ENCODE measurements around the gene BRD7. TPM values are rescaled to one million over a fixed set of nuclear protein-coding genes. Genes with fewer than 3 reads are reported as not detected.

BRD7 gene
- total and polyA plus RNA-seq, 10 of the 15 experiments (the other 5 are each of a cell fraction or from before 2014, with no cell fraction given) = 16.9 to 74.7 (median 52.0) TPM

DNA sequence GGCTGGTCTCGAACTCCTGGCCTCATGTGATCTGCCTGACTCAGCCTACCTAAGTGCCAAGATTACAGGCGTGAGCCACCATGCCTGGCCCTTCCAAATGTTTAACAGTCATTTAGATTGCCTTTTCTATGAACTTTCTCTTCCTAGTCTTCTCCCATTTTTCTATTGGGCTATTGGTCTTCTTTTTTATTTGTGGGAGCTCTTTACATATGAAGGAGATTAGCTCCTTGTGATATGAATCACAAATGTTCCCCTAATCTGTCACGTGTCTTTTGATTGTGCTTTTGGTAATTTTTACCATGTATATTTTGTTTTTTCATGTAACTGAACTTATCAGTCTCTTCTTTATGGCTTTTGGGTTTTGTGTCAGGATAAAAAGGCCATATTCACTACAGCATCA, 90.5 kb downstream of the BRD7 start (continued):
- TF ChIP-seq RB1 (IDR thresholded peaks at IDR 0.05; ENCODE audit: borderline replicate concordance) (no peak), KDM1A (IDR thresholded peaks at IDR 0.05; ENCODE audit: borderline replicate concordance) (peak; percentile 65; the same call in 1 of the 2 replicates)

DNA sequence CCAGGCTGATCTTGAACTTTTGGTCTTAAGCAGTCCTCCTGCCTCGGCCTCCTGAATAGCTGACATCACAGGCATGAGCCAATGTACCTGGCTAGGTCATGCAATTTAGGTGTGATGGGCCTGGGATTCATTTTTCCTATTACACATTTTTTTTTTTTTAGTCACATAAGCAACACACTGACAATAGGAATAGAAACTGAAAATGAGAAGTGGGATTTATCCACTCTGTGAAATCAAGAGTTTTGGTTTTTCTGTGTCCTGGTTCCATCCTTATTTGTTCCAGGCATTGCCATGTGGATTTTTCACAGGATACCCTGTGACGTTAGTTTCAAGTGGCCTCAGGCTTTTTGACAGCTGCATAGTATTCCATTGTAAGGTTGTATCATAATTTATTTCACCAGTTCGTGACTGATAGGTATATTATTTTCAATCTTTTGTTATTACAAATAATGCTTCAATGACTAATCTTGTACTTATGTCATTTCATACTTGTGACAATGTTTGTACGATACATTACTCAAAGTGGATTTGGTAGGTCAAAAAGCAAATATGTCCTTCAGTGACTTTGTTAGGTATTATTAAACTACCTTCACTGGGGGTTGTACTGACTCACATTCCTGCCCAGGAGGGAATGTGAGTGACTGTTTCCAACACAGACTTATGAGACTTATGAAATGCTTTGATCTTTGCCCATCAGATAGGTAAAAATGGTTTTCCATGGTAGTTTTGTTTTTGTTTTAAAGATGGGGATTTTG, 91.8 kb downstream of the BRD7 start:
- FAIRE-seq = no peak
- Histone ChIP-seq H3K4me1 (ENCODE audit: control insufficient read depth, insufficient read depth, low read length) (peaks cover 73% of the 10 kb centered on the region), H4K20me1 (ENCODE audit: control insufficient read depth, insufficient read depth) (no peaks in the 10 kb centered on the region), H3K27me3 (replicated peaks in 1 of 2; ENCODE audit: control insufficient read depth in 2 of 2, insufficient read depth in 2 of 2, low read length in 1 of 2) (no peaks in the 10 kb centered on the region), H3K27ac (ENCODE audit: control insufficient read depth, insufficient read depth) (peak overlapping the region; percentile 93), H3K9ac (ENCODE audit: control insufficient read depth, insufficient read depth, low read length) (no peak overlapping the region), H3K9me3 (replicated peaks; ENCODE audit: control insufficient read depth, insufficient read depth, low read length) (no peaks in the 10 kb centered on the region; the same call in 2 of the 3 replicates), H3K4me2 (ENCODE audit: control insufficient read depth, insufficient read depth) (peak overlapping the region; percentile 99), H2AFZ (ENCODE audit: control insufficient read depth, low read depth, low read length) (no peak overlapping the region), H3K79me2 (ENCODE audit: control insufficient read depth, insufficient read depth, low read length) (peaks cover 77% of the 10 kb centered on the region), H3K4me3 (no peak overlapping the region), H3K36me3 (ENCODE audit: control insufficient read depth in 2 of 2, insufficient read depth in 2 of 2, low read length in 1 of 2) (no peaks in the 10 kb centered on the region)
- in situ Hi-C loops (cut with MboI) (no loop called here), intact Hi-C loops (cut with micrococcal nuclease; ENCODE audit: unreplicated experiment) (loop anchor here (5.0 to 10.0 kb wide), 2 partner anchors 122 to 420 kb away; partner anchors contain the start of gene TENT4B)
- no peak for DNase-seq (ENCODE audit: low read depth, low spot score)
- TSS peak; percentile 17 for BruUV-seq (replicated peaks)
- SMC1A ChIA-PET (ENCODE audit: uncharacterized antibody, unreplicated experiment) = interaction anchor here (3.7 to 8.9 kb wide), 2 partner anchors 11 to 66 kb away, joined by 13 to 73 read pairs; partner anchors contain the start of gene ADCY7
- ATAC-seq = no peak
- 61% methylated on average over 4 of the region's 4 CpGs for WGBS (ENCODE audit: insufficient coverage, insufficient replicate concordance, low lambda C conversion rate, missing lambda C conversion rate)
- CTCF ChIA-PET = interaction anchor here (2.1 to 6.8 kb wide), 4 partner anchors 11 to 529 kb away, joined by 8 to 44 read pairs (median 25); partner anchors contain the start of gene ADCY7
- POLR2A ChIA-PET = no interaction called here
- RAD21 ChIA-PET (ENCODE audit: unreplicated experiment) = no interaction called here
- TF ChIP-seq SREBF2 (IDR thresholded peaks at IDR 0.05; ENCODE audit: low read length) = no peak
- no peak for TF ChIP-seq MTA3 (IDR thresholded peaks at IDR 0.05; ENCODE audit: borderline replicate concordance, low read length)
- TF ChIP-seq MTA2 (IDR thresholded peaks at IDR 0.05; ENCODE audit: low read depth) = peak; percentile 32; the same call in 1 of the 2 replicates
- TF ChIP-seq ZNF24 (IDR thresholded peaks at IDR 0.05) = peak; percentile 42; the same call in 1 of the 2 replicates
- peak; percentile 61; the same call in 1 of the 2 replicates for TF ChIP-seq DPF2 (IDR thresholded peaks at IDR 0.05)
- no peak for TF ChIP-seq SIX5 (IDR thresholded peaks at IDR 0.05; ENCODE audit: low read depth, low read length, severe bottlenecking)
- TF ChIP-seq, protein P1, sequence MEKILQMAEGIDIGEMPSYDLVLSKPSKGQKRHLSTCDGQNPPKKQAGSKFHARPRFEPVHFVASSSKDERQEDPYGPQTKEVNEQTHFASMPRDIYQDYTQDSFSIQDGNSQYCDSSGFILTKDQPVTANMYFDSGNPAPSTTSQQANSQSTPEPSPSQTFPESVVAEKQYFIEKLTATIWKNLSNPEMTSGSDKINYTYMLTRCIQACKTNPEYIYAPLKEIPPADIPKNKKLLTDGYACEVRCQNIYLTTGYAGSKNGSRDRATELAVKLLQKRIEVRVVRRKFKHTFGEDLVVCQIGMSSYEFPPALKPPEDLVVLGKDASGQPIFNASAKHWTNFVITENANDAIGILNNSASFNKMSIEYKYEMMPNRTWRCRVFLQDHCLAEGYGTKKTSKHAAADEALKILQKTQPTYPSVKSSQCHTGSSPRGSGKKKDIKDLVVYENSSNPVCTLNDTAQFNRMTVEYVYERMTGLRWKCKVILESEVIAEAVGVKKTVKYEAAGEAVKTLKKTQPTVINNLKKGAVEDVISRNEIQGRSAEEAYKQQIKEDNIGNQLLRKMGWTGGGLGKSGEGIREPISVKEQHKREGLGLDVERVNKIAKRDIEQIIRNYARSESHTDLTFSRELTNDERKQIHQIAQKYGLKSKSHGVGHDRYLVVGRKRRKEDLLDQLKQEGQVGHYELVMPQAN (conservative IDR thresholded peaks at IDR 0.05) = 0 out of 2 replicates have a peak, but pooled peaks have one; percentile 23
- TF ChIP-seq IKZF2 (IDR thresholded peaks at IDR 0.05) = peak; percentile 98
- no peak for TF ChIP-seq FOXK2 (IDR thresholded peaks at IDR 0.05)
- no peak for TF ChIP-seq RCOR1 (conservative IDR thresholded peaks at IDR 0.05; ENCODE audit: low read depth, low read length)
- TF ChIP-seq EP300 (IDR thresholded peaks at IDR 0.05; ENCODE audit: borderline replicate concordance in 1 of 2, control insufficient read depth in 1 of 2, low read depth in 2 of 2, low read length in 2 of 2) = peak in 1 of 2 experiments; percentile 30; a peak in 1 of 4 replicates
- peak; percentile 85 for TF ChIP-seq SPI1 (IDR thresholded peaks at IDR 0.05; ENCODE audit: borderline replicate concordance, insufficient read depth, low read depth, low read length)
- TF ChIP-seq, protein P2, sequence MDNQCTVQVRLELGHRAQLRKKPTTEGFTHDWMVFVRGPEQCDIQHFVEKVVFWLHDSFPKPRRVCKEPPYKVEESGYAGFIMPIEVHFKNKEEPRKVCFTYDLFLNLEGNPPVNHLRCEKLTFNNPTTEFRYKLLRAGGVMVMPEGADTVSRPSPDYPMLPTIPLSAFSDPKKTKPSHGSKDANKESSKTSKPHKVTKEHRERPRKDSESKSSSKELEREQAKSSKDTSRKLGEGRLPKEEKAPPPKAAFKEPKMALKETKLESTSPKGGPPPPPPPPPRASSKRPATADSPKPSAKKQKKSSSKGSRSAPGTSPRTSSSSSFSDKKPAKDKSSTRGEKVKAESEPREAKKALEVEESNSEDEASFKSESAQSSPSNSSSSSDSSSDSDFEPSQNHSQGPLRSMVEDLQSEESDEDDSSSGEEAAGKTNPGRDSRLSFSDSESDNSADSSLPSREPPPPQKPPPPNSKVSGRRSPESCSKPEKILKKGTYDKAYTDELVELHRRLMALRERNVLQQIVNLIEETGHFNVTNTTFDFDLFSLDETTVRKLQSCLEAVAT (IDR thresholded peaks at IDR 0.05) = no peak
- TF ChIP-seq IKZF1 (conservative IDR thresholded peaks at IDR 0.05) = peak; percentile 96
- TF ChIP-seq, protein P3, sequence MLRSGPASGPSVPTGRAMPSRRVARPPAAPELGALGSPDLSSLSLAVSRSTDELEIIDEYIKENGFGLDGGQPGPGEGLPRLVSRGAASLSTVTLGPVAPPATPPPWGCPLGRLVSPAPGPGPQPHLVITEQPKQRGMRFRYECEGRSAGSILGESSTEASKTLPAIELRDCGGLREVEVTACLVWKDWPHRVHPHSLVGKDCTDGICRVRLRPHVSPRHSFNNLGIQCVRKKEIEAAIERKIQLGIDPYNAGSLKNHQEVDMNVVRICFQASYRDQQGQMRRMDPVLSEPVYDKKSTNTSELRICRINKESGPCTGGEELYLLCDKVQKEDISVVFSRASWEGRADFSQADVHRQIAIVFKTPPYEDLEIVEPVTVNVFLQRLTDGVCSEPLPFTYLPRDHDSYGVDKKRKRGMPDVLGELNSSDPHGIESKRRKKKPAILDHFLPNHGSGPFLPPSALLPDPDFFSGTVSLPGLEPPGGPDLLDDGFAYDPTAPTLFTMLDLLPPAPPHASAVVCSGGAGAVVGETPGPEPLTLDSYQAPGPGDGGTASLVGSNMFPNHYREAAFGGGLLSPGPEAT (IDR thresholded peaks at IDR 0.05; ENCODE audit: low read depth) = peak; percentile 93
- TF ChIP-seq HDGF (IDR thresholded peaks at IDR 0.05) = no peak

Measured in GM12878 (cell line).